ENCODE data around the gene ZNF628.

Gene ZNF628

GRCh38 chr19:55466241-55466614 is 10.2 kb upstream of the ZNF628 start:
- no peak for DNase-seq

DNA sequence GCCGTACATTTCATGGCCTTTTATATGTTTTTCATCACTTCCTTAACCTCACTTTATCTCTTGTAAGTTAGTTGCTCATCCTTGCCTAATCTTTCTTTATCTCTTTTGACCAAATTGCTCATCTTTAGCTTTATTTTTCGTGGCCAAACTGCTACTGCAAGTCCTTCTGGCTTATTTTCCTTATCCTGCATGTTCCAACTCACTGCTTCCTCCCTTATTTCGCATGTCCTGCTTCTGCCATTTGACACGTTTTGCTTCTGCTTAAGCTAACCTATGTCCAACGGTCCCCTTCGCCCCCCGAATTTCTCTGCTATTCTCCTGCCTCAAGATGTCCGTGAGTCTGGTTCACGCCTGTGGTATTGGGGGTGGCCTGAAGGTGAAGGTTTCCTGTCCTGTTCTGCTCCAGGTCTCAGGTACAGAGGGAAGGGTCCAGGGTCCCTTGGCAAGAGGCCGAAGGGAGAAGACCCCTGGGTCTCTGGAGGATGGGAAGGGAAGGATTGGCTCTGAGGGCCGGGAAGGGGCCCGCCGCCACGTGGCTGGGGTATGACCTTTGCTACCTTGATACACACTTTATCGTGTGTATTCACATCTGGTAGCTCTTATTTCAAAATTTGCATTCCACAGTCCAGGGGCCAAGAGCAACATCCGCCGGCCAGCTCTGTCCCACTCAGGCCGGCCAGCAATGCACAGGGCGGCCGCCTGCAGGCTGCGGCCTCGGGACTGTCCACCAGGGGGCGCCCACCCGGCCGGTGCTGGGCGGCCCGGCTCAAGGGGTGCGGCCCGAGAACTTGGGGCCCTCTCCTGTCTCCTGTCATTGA is 9.0 kb upstream of the ZNF628 start:
- peak; percentile 72 for DNase-seq

DNA sequence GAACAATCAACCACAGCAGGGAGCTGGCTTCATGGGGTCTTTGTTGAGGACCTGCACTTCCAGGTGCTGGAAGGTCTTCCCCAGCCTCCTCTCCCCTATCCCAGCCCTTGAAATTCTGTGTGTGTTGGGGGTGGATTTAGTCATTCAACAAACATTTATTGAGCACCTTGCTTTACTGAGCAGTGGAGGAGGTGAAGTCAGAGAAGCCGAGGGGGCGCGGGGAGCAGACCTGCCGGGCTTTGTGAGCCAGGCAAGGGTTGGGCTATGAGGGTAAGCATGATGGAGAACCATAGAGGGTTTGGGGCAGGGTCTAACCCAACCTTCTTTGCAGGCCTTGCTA is 8.4 kb upstream of the ZNF628 start:
- no peak for DNase-seq

GRCh38 chr19:55471266-55471665 is 5.2 kb upstream of the ZNF628 start:
- no peak for DNase-seq

GRCh38 chr19:55472463-55472862 is 4.0 kb upstream of the ZNF628 start:
- DNase-seq: no peak

- no peak for DNase-seq
Observed at GRCh38 chr19:55473225-55474012, 3.0 kb upstream of the ZNF628 start.

DNA sequence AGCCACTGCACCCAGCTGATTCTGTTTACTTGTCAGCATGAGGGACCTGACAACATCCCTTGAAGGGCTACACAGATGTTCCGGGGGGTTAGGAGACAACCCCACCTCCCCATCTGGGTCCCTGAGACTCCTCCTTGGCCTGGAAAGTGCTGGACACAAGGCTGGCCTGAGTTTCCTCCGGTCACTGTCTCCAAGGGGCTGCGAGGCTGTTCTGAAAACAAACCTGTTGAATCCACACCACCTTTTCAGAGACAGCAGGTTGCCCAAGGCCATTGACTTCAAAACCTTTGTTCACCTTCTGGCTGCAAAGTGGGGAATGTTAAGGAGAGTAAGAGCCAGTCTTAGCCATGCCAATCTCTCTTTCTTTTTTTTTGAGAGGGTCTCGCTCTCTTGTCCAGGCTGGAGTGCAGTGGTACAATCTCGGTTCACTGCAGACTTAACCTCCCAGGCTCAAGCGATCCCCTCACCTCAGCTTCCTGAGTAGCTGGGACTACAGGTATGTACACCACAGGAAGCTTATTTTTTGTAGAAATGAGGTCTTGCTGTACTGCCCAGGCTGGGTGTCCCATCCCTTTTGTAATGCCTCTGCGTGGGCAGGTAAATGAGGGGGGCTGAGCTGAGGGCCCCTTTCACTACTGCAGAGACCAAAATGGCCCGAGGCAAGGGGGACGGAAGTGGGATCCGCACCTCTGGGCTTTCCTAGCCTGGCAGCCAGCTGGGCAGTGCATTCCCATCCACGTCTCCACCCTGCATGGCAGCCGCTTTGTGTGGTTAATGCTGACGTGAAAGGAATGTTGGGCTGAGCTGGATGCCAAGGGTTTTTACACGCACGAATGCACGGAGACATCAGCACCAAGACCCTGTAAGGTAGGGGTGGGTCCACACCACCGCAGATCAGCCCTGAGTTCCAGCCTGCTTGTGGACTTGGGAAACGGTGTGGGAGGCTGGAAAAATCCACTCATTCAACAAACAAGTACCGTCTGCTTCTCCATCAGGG is 1.9 kb upstream of the ZNF628 start:
- no peak for DNase-seq

- DNase-seq: no peak
Observed at GRCh38 chr19:55477905-55478304, 1.5 kb downstream of the ZNF628 start.

GRCh38 chr19:55478364-55478763 is 1.9 kb downstream of the ZNF628 start:
- no peak for DNase-seq

DNA sequence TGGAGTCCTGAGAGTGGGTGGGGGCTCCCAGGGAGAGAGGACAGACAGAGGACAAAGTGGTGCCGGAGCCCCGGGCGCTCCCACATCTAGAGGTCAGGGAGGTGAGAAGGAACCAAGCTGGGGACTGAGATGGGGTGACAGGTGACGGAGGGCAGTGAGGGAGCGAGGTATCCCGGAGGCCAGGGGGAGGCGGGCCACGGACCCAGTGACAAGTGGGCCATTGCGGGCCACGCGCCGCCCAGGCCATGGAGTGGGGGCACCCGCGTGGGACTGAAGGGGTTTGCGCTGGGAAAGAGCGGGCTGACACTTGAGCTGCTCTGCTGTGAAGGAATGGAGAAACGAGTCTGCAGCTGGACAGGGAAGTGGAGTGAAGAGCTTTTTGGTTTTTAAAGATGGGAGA is 2.6 kb downstream of the ZNF628 start:
- DNase-seq: no peak

DNA sequence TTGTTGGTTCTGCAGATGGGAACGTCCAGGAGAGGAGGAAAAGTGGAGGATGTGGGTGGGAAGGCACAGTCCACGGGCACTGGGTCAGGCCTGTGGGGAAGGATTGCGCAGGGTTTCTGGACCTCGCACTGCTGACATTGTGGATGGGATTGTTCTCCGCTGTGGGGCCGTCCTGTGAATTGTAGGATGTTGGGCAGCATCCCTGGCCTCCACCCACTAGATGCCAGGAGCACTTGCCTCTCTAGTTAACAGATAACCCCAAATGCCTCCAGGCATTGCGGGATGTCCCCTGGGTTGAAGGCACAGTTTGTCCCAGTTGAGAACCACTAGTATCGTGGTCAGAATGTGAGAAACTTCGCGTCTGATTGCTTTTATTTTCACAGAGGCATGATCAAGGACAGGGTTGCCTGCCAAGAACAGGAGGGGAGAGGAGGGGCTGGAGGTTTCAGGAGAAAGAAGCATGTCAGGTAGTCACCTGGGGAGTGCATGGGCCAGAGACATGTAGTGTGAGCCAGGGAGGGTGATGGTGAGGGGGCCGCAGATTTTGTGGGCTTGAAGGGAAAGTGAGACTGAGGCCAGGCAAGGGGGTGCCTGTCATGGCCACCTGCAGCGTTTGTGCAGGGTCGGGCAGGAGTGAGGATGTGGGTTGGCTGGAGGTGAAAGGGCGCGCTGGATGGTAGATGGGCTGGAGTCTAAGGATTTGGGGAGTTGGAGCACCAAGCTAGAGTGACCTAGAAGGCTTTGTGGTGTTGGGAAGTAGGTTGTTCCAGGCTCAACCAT is 3.2 kb downstream of the ZNF628 start:
- no peak for DNase-seq

GRCh38 chr19:55481148-55481793 is 4.9 kb downstream of the ZNF628 start:
- DNase-seq: no peak

- no peak for DNase-seq
Observed at GRCh38 chr19:55481794-55482155, 5.4 kb downstream of the ZNF628 start.

DNA sequence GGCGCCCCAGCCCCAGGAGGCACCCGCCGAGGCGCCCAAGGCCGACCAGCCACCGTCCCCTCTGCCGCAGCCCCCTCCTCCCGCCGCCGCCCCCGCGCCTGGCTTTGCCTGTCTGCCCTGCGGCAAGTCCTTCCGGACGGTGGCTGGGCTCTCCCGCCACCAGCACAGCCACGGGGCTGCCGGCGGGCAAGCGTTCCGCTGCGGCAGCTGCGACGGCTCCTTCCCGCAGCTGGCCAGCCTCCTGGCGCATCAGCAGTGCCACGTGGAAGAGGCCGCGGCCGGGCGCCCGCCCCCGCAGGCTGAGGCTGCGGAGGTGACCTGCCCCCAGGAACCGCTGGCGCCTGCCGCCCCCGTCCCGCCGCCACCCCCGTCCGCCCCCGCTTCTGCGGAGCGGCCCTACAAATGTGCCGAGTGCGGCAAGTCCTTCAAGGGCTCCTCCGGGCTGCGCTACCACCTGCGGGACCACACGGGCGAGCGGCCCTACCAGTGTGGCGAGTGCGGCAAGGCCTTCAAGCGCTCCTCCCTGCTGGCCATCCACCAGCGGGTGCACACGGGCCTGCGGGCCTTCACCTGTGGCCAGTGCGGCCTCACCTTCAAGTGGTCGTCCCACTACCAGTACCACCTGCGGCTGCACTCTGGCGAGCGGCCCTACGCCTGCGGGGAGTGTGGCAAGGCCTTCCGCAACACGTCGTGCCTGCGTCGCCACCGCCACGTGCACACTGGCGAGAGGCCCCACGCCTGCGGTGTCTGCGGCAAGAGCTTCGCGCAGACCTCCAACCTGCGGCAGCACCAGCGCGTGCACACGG is 5.9 kb downstream of the ZNF628 start:
- no peak for DNase-seq

DNA sequence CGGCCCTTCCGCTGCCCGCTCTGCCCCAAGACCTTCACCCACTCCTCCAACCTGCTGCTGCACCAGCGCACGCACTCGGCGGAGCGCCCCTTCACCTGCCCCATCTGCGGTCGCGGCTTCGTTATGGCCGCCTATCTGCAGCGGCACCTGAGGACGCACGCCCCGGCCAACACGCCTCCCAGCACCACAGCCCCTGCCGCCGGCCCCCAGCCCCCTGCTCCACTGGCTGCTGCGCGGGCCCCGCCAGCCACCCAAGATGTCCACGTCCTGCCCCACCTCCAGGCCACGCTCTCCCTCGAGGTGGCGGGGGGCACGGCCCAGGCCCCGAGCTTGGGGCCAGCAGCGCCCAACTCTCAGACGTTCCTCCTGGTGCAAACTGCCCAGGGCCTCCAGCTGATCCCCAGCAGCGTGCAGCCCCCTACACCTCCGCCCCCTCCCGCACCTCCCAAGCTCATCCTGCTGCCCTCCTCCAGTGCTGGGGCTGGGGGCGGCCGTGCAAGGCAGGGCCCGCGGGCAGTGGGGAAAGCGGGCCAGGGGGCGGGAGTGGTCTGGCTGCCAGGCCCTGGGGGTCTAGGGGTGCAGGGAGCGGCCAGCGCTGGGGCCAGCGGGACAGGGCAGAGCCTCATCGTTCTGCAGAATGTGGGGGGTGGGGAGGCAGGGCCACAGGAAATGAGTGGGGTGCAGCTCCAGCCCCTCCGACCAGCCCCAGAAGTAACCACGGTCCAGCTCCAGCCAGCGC is 6.7 kb downstream of the ZNF628 start:
- no peak for DNase-seq

DNA sequence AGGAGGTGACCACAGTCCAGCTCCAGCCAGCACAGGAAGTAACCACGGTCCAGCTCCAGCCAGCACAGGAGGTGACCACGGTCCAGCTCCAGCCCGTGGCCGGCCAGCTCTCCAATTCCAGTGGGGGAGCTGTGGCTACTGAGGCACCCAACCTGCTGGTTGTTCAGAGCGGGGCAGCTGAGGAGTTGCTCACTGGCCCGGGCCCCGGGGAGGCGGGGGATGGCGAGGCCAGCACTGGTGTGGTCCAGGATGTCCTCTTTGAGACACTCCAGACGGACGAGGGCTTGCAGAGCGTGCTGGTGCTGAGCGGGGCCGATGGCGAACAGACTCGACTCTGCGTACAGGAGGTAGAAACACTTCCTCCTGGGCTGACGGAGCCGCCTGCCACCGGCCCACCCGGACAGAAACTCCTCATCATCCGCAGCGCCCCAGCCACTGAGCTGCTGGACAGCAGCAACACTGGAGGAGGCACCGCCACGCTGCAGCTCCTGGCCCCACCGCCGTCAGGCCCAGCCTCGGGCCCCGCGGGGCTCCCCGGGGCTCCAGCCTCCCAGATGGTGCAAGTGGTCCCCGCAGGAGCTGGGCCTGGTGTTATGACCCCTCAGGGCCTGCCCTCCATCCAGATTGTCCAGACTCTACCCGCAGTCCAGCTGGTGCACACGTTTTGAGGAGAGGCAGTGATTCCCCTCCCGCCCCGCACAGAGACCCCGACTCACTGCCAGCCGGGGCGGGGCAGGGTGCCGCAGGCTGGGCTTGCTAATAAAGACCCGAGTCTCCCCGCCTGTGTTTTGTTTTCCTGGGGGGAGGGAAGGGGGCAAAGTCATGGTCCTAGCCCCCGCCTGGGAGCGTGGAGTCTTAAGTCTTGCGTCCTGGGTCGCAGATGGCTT is 7.5 kb downstream of the ZNF628 start:
- no peak for DNase-seq

DNA sequence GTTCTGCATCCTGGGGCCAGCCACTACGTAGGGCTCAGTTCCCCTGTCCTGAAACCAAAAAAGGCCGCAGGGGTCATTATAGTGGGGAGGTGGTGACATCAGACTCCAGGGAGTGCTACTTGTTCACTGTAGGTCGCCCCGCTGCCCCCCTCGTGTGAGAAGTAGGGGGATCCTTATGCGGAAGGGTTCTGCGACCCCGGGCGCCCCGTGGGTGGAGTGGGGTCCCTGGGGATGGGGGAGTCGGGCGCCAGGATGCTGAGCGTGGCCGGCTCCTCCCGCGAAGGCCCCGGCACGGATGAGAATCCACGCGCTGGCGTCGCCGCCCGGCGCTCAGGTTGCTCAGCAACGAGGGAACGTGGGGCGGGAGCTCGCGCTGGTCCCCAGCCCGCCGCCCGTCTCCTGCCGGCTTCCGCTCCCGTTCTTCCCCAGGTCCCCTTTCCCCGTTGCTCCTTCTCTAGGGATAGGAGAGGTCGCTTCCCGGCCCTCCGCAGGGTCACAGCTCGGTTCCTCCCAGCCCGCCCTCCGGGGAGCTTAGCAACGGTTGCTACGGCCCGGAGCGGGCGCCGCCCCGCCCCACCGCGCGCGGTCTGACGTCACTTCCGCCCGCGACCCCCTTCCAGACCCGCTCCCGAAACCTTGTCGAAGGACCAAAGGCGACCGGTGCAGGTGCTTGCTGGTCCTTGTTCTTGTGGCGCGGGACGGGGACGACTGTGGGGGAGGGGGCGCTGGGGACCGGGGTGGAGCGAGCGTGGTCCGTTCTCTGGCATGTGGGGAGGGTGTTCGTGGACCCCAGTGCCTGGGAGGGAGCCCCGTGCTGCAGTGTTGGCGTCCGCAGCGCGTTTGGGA is 8.4 kb downstream of the ZNF628 start, which contains the start of gene NAT14:
NAT14 (plus strand) TSS at position 596 of the 846 bp plus-strand sequence. CDS start 521 bp downstream, outside the sequence.
- DNase-seq: peak; percentile 64

DNA sequence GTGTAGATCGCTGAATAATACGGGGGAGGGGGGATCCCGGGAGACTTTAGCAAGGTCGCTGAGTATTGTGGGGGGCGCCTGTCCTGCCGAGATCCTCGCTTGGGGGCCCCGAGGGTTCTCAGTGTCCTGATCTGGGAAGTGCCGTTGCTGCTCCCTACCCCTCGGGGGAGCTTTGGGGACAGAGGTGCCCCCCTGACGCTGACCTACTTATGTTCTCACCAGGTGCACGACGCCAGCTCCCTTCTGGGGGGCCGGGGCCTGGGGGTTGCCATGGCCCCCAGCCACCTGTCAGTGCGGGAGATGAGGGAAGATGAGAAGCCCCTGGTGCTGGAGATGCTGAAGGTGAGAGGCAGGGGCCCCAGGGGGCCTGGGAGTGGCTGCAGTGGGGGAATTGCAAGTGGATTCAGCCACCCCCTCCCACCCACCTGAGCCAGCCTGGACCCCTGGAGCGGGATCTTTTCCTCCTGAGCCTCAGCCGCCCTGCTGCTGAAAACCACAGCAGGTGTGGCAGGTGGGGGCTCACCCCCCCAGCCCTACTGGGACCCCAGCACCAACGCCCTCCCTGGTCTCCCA is 9.1 kb downstream of the ZNF628 start:
- DNase-seq: no peak

Measured in stimulated activated CD4-positive, alpha-beta T cell treated with anti-CD3 and anti-CD28 coated beads, Interleukin-4, amount 100 ng/mL, for 1 hour (primary cell).